Testis (tissue), 3 donors: Measurements from ENCODE around the gene APOLD1. TPM values are rescaled to one million over a fixed set of nuclear protein-coding genes. Genes with fewer than 3 reads are reported as not detected.
"Not testable (repeated sequence)": the region's sequence is repeated elsewhere in the genome, so short reads cannot be mapped to it uniquely, and the experiment has no call there.

Experiments
- DNase-seq: peaks from one replicate; pipeline ENCODE4 v3.0.0-alpha.2; 2019
- H3K27ac ChIP-seq, 2 donors: fragments of 200-600 bp; sonication (generic); one replicate each; pipeline ENCODE4 v1.5.1; 2019
- H3K27me3 ChIP-seq: fragments of 200-600 bp; sonication (generic); one replicate; pipeline ENCODE4 v1.5.1; 2019
- H3K36me3 ChIP-seq: fragments of 200-600 bp; sonication (generic); one replicate; pipeline ENCODE4 v1.5.1; 2017; ENCODE audit warnings: low read depth; ENCODE audit errors: missing control alignments
- H3K4me1 ChIP-seq: fragments of 200-600 bp; sonication (generic); one replicate; pipeline ENCODE4 v1.5.1; 2019
- H3K4me3 ChIP-seq, 2 donors: fragments of 200-600 bp; sonication (generic); one replicate each; pipeline ENCODE4 v1.5.1; 2017 to 2019
- H3K9me3 ChIP-seq: fragments of 200-600 bp; sonication (generic); one replicate; pipeline ENCODE4 v1.5.1; 2017
- POLR2A ChIP-seq: fragments of 450-650 bp; IDR thresholded peaks from one replicate; pipeline ENCODE4 v1.6.1; 2017; ENCODE audit warnings: antibody characterized with exemption, mild to moderate bottlenecking, moderate library complexity
- WGBS, 2 donors: methylation state at CpG; one replicate each; pipeline ENCODE4 v1.1.5; 2018; 5-methylcytosine and 5-hydroxymethylcytosine counted together
- intact Hi-C: fragments of 100-400 bp; cut with DNase I; formaldehyde crosslinking; loops from one replicate; pipeline ENCODE4 v1.15.1; 2023; ENCODE audit warnings: low total_unique reads
- polyA plus RNA-seq: library from polyadenylated mRNA; stranded (reverse); fragments of 350-450 nt; fragmentation: Illumina TruSeq; extraction: RNeasy Lipid Tissue Mini Kit (QIAGEN cat#74804); gene quantifications from one replicate; pipeline ENCODE4 v1.2.3, GENCODE V29; 2014; ENCODE audit warnings: low read depth, low replicate concordance; ENCODE audit not compliant: insufficient read depth
- total RNA-seq, 2 donors: library from RNA; depleted of rRNA; stranded (reverse); fragments of >200 nt; gene quantifications; one replicate each; pipeline ENCODE4 v1.2.3, GENCODE V29; 2016
- TF ChIP-seq, protein P1 (sequence below), 3 experiments: fragments of 450-650 bp in 2 of 3; fragments of 200-600 bp in 1 of 3; sonication (generic) in 1 of 3; IDR thresholded peaks; one replicate each; pipeline ENCODE4 v1.5.1; 2016 to 2019; ENCODE audit warnings: antibody characterized with exemption in 3 of 3, mild to moderate bottlenecking in 2 of 3, moderate library complexity in 1 of 3

APOLD1 gene
- total and polyA plus RNA-seq, 3 donors from 2014 or later = 8.2 to 9.7 (median 9.2) TPM

GRCh38 chr12:12804432-12804886 is 19.0 kb downstream of the APOLD1 start:
- 73 to 80% methylated on average over 6 of the region's 6 CpGs for WGBS, 2 donors

DNA sequence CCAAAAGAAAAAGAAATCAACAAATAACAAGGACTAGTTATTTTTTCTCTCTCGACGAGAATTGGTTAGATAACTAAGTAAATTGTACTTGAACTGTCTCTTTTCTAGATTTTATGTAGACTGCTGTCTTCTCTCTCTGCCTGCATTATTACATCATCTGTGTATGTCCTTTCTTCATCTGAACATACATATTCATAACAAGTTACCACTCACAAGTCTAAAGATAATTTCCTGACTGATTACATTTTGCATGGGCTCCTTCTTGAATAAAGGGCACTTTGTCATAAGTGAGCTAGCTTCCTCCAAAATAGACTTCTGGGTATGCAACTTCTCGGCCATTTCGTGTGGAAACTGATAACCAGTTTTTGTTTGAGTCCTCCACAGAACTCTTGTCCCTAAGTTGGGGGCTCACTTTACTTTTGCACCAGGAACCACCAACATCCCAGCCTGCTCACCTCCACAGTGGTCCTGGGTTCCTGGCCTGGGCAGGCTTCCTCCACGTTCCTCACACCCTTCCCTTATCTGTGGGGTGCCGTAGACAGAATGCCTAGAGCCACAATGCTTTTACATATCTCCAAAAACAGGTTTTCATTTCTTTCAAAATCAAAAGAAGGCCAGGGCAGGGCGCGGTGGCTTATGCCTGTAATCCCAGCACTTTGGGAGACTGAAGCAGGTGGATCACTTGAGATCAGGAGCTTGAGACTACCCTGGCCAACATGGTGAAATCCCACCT is 21.5 kb downstream of the APOLD1 start:
- Histone ChIP-seq H3K4me3 (no peak overlapping the region), H3K27me3 (no peaks in the 10 kb centered on the region), H3K9me3 (no peaks in the 10 kb centered on the region), H3K27ac (peak overlapping the region; percentile 53 to 63), H3K4me1 (peaks cover 28% of the 10 kb centered on the region), H3K36me3 (no peaks in the 10 kb centered on the region)
- intact Hi-C loops = no loop called here
- no peak for TF ChIP-seq POLR2A
- TF ChIP-seq, protein P1, sequence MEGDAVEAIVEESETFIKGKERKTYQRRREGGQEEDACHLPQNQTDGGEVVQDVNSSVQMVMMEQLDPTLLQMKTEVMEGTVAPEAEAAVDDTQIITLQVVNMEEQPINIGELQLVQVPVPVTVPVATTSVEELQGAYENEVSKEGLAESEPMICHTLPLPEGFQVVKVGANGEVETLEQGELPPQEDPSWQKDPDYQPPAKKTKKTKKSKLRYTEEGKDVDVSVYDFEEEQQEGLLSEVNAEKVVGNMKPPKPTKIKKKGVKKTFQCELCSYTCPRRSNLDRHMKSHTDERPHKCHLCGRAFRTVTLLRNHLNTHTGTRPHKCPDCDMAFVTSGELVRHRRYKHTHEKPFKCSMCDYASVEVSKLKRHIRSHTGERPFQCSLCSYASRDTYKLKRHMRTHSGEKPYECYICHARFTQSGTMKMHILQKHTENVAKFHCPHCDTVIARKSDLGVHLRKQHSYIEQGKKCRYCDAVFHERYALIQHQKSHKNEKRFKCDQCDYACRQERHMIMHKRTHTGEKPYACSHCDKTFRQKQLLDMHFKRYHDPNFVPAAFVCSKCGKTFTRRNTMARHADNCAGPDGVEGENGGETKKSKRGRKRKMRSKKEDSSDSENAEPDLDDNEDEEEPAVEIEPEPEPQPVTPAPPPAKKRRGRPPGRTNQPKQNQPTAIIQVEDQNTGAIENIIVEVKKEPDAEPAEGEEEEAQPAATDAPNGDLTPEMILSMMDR (IDR thresholded peaks at IDR 0.05) = no peak
- 64 to 87% methylated on average over 6 to 8 of the region's 8 CpGs for WGBS, 2 donors
- no peak for DNase-seq

More at GRCh38 chr12:12804432-12804886, 19.0 kb downstream of the APOLD1 start:
- Histone ChIP-seq H3K36me3 (no peaks in the 10 kb centered on the region), H3K27me3 (no peaks in the 10 kb centered on the region), H3K4me3 (no peak overlapping the region), H3K27ac (no peak overlapping the region), H3K4me1 (peaks cover 23% of the 10 kb centered on the region), H3K9me3 (no peaks in the 10 kb centered on the region)
- intact Hi-C loops = no loop called here
- TF ChIP-seq, protein P1 (IDR thresholded peaks at IDR 0.05) = no peak
- no peak for TF ChIP-seq POLR2A
- no peak for DNase-seq

DNA sequence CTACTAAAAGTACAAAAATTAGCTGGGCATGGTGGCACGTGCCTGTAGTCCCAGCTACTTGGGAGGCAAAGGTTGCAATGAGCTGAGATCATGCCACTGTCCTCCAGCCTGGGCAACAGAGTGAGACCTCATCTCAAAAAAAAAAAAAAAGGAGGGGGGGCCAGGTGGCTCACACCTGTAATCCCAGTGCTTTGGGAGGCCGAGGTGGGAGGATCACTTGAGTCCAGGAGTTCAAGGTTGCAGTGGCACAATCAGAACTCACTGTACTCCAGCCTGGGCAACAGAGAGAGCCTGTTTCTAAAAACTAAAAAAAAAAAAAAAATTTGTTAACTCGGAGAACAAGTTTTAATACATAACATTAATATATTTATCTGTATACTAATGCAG is 22.1 kb downstream of the APOLD1 start:
- peaks cover 28% of the 10 kb centered on the region for H3K4me1 ChIP-seq
- intact Hi-C loops, H3K36me3 ChIP-seq, H3K27me3 ChIP-seq, DNase-seq, H3K4me3 ChIP-seq, H3K9me3 ChIP-seq: not testable (repeated sequence)
- 43 to 66% methylated on average over 3 of the region's 3 CpGs for WGBS, 2 donors
- H3K27ac ChIP-seq = peak overlapping the region; percentile 53 to 63

DNA sequence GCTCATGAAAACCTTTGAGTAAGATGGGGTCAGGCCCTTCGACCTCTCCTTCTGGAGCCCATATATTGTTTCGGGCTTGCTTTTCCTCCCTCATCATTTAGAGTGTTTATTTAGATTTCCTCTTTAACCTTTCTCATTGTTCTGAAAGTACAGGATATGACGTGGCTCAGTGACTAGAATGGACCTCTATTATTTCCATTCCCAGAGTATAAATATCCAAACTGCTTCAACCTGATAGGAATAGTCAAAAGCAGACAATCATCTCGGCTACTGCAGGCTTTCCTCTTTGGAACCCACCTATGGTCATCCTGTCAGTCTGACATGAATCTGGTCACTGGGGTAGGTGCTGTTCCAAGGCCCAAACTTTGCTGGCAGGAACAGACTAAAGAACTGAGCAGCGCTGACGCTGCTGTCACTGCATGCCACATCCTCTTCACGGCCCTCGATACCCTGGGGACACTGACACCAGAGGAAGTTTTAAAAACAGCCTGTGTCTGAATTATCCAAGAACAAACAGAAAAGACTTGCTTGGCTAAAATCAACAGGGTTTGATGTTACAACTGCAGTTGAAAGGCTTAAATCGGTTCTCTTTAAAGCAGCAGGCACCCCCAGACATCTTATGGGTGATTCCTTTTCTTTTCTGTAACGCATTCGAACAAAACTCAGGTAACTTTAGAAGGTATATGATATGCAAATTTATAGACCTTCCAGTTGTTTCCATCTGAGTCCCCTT is 22.7 kb downstream of the APOLD1 start:
- H3K9me3 ChIP-seq = no peaks in the 10 kb centered on the region
- TF ChIP-seq POLR2A = no peak
- TF ChIP-seq, protein P1 (IDR thresholded peaks at IDR 0.05) = no peak
- no peak overlapping the region for H3K4me3 ChIP-seq
- H3K27ac ChIP-seq = peak overlapping the region; percentile 63
- H3K36me3 ChIP-seq = no peaks in the 10 kb centered on the region
- 39 to 59% methylated on average over 11 of the region's 11 CpGs for WGBS, 2 donors
- peak; percentile 30 for DNase-seq
- H3K4me1 ChIP-seq = peaks cover 28% of the 10 kb centered on the region
- H3K27me3 ChIP-seq = no peaks in the 10 kb centered on the region
- intact Hi-C loops = no loop called here

- intact Hi-C loops = no loop called here
- H3K27ac ChIP-seq = peak overlapping the region; percentile 63
- no peak overlapping the region for H3K4me3 ChIP-seq
- H3K9me3 ChIP-seq = no peaks in the 10 kb centered on the region
- no peaks in the 10 kb centered on the region for H3K27me3 ChIP-seq
- no peaks in the 10 kb centered on the region for H3K36me3 ChIP-seq
- DNase-seq = peak; percentile 42
- peaks cover 44% of the 10 kb centered on the region for H3K4me1 ChIP-seq
- 57 to 71% methylated on average over 10 of the region's 10 CpGs for WGBS, 2 donors
- TF ChIP-seq, protein P1 (IDR thresholded peaks at IDR 0.05) = no peak
Measured at GRCh38 chr12:12810553-12811021, 25.1 kb downstream of the APOLD1 start.
